KBM-7 (cell line): ENCODE measurements around the gene SBF2.

Experiments
- DNase-seq: peaks from one replicate; pipeline ENCODE4 v3.0.0-alpha.2; 2015
- in situ Hi-C: fragments of 300-500 bp; cut with MboI; formaldehyde crosslinking; loops from 2 replicates; pipeline ENCODE4 v1.14.3; 2020; ENCODE audit warnings: low sequenced_read_pairs, low pct_unique_long_range_greater_than_20kb, mixed read lengths

The SBF2 gene

GRCh38 chr11:10304495-10305261, 10.7 kb upstream of the SBF2 start, which contains the start of gene ADM:
Gene ADM, plus strand, starts transcription at chr11:10305073. Its CDS starts 628 bp downstream, at chr11:10305701.
- in situ Hi-C loops: loop anchor here (25.0 kb wide), 2 partner anchors 317 to 542 kb away; no protein-coding TSS in a partner anchor
- DNase-seq: peak; percentile 88

GRCh38 chr11:10303558-10304363, 9.7 kb upstream of the SBF2 start:
- DNase-seq: peak; percentile 60
- in situ Hi-C loops: loop anchor here (25.0 kb wide), 2 partner anchors 316 to 541 kb away; no protein-coding TSS in a partner anchor

DNA sequence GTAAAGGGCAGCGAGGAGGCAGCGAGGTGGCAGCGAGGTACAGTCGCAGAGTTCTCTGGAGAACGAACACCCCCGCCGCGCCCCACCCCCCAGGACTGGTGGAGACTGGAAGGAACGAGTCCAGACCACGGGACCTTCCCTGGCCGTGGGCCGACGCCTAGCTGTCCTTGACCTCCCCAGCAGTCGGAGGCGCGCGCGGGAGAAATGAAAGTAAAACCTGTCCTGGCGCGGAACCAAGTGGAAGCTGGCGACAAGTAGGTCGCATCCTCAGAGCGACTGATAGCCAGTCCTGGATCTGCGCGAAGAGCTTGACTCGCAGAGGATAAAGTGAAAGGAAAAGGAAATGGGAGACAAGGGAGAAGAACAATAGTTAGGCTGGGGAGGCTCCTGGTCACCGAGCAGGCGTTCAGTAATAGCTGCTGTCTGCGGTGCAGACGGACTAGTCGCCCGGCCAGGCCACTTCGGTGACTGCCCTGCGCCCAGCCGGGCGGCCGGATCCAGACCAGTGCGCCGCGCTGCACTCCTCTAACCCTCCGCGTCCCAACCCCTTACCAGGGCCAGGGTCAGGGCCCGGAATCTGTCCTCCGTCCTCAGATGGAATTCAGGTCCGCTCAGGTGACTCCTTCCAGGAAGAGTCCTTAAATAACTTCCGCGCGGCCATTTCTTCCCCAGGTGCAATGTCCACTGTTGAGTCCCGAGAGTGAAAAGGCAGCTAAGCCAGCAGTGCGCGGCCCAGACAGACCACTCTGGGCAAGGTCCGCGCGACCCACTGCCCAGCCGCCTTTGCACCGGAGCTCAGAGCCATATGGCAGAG, 8.9 kb upstream of the SBF2 start:
- in situ Hi-C loops: loop anchor here (25.0 kb wide), 2 partner anchors 316 to 541 kb away; no protein-coding TSS in a partner anchor
- peak; percentile 69 for DNase-seq

- DNase-seq: no peak
- in situ Hi-C loops: loop anchor here (25.0 kb wide), 2 partner anchors 315 to 540 kb away; no protein-coding TSS in a partner anchor
These were observed 8.3 kb upstream of the SBF2 start for GRCh38 chr11:10302359-10302743.

GRCh38 chr11:10301656-10302358, 7.8 kb upstream of the SBF2 start:
- DNase-seq: no peak
- in situ Hi-C loops: loop anchor here (25.0 kb wide), 2 partner anchors 315 to 540 kb away; no protein-coding TSS in a partner anchor

- DNase-seq: peak; percentile 64
- in situ Hi-C loops: no loop called here
These were observed 4.3 kb upstream of the SBF2 start for GRCh38 chr11:10298342-10298741.

- peak; percentile 47 for DNase-seq
- in situ Hi-C loops: no loop called here
These were observed 1.3 kb upstream of the SBF2 start for GRCh38 chr11:10295064-10295901.

GRCh38 chr11:10294290-10294953, 403 bp upstream of the SBF2 start:
- in situ Hi-C loops: no loop called here
- DNase-seq: peak; percentile 45

GRCh38 chr11:10291801-10292638, 2.0 kb downstream of the SBF2 start:
- in situ Hi-C loops: no loop called here
- DNase-seq: no peak

DNA sequence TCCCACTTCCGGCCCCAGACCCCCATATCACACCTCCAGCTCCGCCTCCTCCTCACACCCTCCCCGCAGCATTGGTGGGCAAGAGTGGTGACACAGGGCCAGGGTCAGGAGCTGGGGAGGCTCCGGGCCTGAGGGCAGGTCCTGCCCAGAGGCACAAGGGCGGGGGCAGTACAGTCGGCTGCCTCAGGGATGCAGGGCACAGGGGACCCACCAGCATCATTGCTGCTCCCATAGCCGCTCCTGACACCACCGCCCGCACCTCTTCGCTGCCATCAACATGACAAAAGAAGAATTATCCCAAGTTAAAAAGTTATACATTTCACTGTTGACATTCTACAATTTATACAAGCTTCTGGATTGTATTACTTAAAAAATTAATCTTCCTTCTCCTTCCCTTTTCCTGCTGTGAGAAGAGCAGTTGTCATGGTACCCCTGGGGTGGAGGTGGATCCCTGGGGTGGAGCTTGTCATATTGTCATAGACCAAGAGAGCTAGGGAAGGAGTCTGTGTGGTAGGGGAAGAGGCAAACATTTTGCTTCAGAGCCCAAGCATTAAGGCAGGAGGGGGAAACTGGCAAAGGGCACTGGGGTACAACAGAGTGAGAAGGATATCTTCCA, 4.1 kb downstream of the SBF2 start:
- in situ Hi-C loops: no loop called here
- DNase-seq: no peak

- in situ Hi-C loops: no loop called here
- DNase-seq: no peak
These were observed 4.9 kb downstream of the SBF2 start for GRCh38 chr11:10288881-10289764.

- in situ Hi-C loops: no loop called here
- DNase-seq: no peak
These were observed 6.0 kb downstream of the SBF2 start for GRCh38 chr11:10287766-10288715.

GRCh38 chr11:10287140-10287539, 6.9 kb downstream of the SBF2 start:
- in situ Hi-C loops: no loop called here
- no peak for DNase-seq

DNA sequence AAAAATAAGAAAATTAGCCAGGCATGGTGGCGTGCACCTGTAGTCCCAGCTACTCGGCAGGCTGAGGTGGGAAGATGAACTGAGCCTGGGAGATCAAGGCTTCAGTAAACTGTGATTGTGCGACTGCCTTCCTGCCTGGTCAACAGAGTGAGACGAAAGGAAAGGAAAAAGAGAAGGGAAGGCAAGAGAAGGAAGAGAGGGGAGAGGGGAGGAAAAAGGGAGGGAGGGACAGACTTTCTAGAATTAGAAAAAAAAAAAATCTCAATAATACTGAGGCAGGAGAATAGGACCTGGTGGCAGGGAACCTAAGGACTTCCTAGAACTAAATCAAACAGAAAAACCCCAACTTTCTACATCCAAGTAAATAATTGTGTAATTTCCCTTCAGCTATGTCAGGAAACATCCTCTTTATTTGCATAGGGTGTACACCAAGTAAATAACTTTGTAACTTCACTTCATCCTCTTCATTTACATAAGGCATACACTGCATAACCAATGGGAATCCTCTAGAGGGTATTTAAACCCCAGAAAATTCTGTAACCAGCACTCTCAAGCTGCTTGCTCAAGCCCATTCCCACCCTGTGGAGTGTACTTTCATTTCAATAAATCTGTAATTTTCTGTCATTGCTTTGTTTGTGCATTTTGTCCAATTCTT, 8.7 kb downstream of the SBF2 start:
- no peak for DNase-seq
- in situ Hi-C loops: no loop called here
